OCI-LY1 (cell line): Measurements from ENCODE around the gene GATC.
A peak's percentile ranks its signal among the peaks of the same experiment; 100 is the strongest.

Experiments used
- H2AFZ ChIP-seq: fragments of 200-600 bp; sonication (generic), shearing (Covaris generic); 2 replicates; pipeline ENCODE4 v1.6.0; 2014; ENCODE audit warnings: antibody characterized with exemption, mild to moderate bottlenecking, low read length
- H3F3A ChIP-seq: fragments of 200-600 bp; sonication (generic), shearing (Covaris generic); 2 replicates; pipeline ENCODE4 v1.6.0; 2014; ENCODE audit warnings: mild to moderate bottlenecking, antibody characterized with exemption, low read length, moderate library complexity; ENCODE audit not compliant: insufficient read depth
- H3K27ac ChIP-seq: fragments of 200-600 bp; sonication (generic); 2 replicates; pipeline ENCODE4 v1.5.1; 2014; ENCODE audit warnings: low read length, mixed run types, mild to moderate bottlenecking, low read depth; ENCODE audit not compliant: poor library complexity, severe bottlenecking
- H3K27me3 ChIP-seq: fragments of 200-600 bp; sonication (generic); 2 replicates; pipeline ENCODE4 v1.6.0; 2014; ENCODE audit warnings: antibody characterized with exemption, mild to moderate bottlenecking, low read length, moderate library complexity; ENCODE audit not compliant: insufficient read depth
- H3K36me3 ChIP-seq: fragments of 200-600 bp; sonication (generic); 2 replicates; pipeline ENCODE4 v1.6.1; 2014; ENCODE audit warnings: mild to moderate bottlenecking, antibody characterized with exemption, low read length, moderate library complexity, mixed read lengths; ENCODE audit not compliant: insufficient read depth
- H3K4me1 ChIP-seq: fragments of 200-600 bp; sonication (generic); 2 replicates; pipeline ENCODE4 v1.5.1; 2014; ENCODE audit warnings: mild to moderate bottlenecking, low read length, moderate library complexity; ENCODE audit not compliant: insufficient read depth, severe bottlenecking
- H3K4me2 ChIP-seq: fragments of 200-600 bp; sonication (generic), shearing (Covaris generic); 2 replicates; pipeline ENCODE4 v1.6.1; 2014; ENCODE audit warnings: low read length
- H3K4me3 ChIP-seq: fragments of 200-600 bp; sonication (generic); 2 replicates; pipeline ENCODE4 v1.5.1; 2014; ENCODE audit warnings: low read length, low read depth, mild to moderate bottlenecking, mixed read lengths; ENCODE audit not compliant: poor library complexity, severe bottlenecking
- H3K79me2 ChIP-seq: fragments of 200-600 bp; shearing (Covaris generic); 2 replicates; pipeline ENCODE4 v1.6.1; 2016; ENCODE audit warnings: mixed run types, low read length, mixed read lengths; ENCODE audit not compliant: insufficient read depth
- H3K9ac ChIP-seq: fragments of 200-600 bp; sonication (generic), shearing (Covaris generic); 2 replicates; pipeline ENCODE4 v1.6.1; 2014; ENCODE audit warnings: mild to moderate bottlenecking, low read length, mixed read lengths
- H3K9me2 ChIP-seq: fragments of 200-600 bp; sonication (generic), shearing (Covaris generic); 2 replicates; pipeline ENCODE4 v1.6.1; 2014; ENCODE audit warnings: low read depth, mild to moderate bottlenecking, low read length, mixed read lengths
- H3K9me3 ChIP-seq: fragments of 200-600 bp; shearing (Covaris generic); 2 replicates; pipeline ENCODE4 v1.6.1; 2014; ENCODE audit warnings: low read length, mixed read lengths
- H4K20me1 ChIP-seq: fragments of 200-600 bp; sonication (generic), shearing (Covaris generic); 2 replicates; pipeline ENCODE4 v1.6.0; 2016; ENCODE audit warnings: mild to moderate bottlenecking, low read length; ENCODE audit not compliant: insufficient read depth
- EZH2 ChIP-seq: fragments of 200-600 bp; sonication (generic), shearing (Covaris generic); IDR thresholded peaks from 2 replicates; pipeline ENCODE4 v1.8.0; 2017; ENCODE audit warnings: borderline replicate concordance, mixed run types, mild to moderate bottlenecking, antibody characterized with exemption, low read length, moderate library complexity, mixed read lengths
- TF ChIP-seq, protein P1 (sequence below): fragments of 200-600 bp; sonication (generic), shearing (Covaris generic); IDR thresholded peaks from 2 replicates; pipeline ENCODE4 v1.5.1; 2017; ENCODE audit warnings: mild to moderate bottlenecking, antibody characterized with exemption, low read length, moderate library complexity, mixed read lengths

The GATC gene

GRCh38 chr12:120473807-120474615 is 27.8 kb downstream of the GATC start:
- peaks cover under 1% of the 10 kb centered on the region for H3K79me2 ChIP-seq
- no peak overlapping the region for H3K9ac ChIP-seq
- no peaks in the 10 kb centered on the region for H3F3A ChIP-seq
- H3K4me1 ChIP-seq = peaks cover 57% of the 10 kb centered on the region
- H3K9me2 ChIP-seq = no peaks in the 10 kb centered on the region
- TF ChIP-seq EZH2 = no peak
- TF ChIP-seq, protein P1, sequence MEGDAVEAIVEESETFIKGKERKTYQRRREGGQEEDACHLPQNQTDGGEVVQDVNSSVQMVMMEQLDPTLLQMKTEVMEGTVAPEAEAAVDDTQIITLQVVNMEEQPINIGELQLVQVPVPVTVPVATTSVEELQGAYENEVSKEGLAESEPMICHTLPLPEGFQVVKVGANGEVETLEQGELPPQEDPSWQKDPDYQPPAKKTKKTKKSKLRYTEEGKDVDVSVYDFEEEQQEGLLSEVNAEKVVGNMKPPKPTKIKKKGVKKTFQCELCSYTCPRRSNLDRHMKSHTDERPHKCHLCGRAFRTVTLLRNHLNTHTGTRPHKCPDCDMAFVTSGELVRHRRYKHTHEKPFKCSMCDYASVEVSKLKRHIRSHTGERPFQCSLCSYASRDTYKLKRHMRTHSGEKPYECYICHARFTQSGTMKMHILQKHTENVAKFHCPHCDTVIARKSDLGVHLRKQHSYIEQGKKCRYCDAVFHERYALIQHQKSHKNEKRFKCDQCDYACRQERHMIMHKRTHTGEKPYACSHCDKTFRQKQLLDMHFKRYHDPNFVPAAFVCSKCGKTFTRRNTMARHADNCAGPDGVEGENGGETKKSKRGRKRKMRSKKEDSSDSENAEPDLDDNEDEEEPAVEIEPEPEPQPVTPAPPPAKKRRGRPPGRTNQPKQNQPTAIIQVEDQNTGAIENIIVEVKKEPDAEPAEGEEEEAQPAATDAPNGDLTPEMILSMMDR = no peak
- no peaks in the 10 kb centered on the region for H3K27me3 ChIP-seq
- peak overlapping the region; percentile 33 for H3K27ac ChIP-seq
- H3K9me3 ChIP-seq = no peaks in the 10 kb centered on the region
- no peak overlapping the region for H3K4me2 ChIP-seq
- H4K20me1 ChIP-seq = no peaks in the 10 kb centered on the region
- no peak overlapping the region for H2AFZ ChIP-seq
- H3K4me3 ChIP-seq = no peak overlapping the region
- no peaks in the 10 kb centered on the region for H3K36me3 ChIP-seq

DNA sequence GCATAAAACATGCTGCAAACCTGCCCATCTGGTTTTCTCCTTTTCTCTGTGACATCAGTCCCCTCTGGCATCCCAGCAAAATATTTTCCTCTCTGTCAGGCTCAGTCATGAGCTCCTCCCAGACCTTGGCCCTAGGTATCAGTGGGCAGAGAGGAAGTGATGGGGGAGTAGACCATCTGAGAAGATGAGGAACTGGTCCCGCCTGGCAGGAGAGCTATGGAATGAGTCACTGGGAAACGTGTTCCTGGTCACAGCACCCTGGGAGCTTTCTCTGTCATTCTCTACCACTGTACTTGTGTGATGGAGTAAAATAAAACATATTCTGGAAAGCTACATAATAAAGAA is 28.3 kb downstream of the GATC start:
- no peak overlapping the region for H3K4me3 ChIP-seq
- H3K79me2 ChIP-seq = no peaks in the 10 kb centered on the region; the same call in 1 of the 2 replicates
- no peaks in the 10 kb centered on the region for H4K20me1 ChIP-seq
- H3F3A ChIP-seq = no peaks in the 10 kb centered on the region
- H3K4me1 ChIP-seq = peaks cover 57% of the 10 kb centered on the region
- no peaks in the 10 kb centered on the region for H3K36me3 ChIP-seq
- no peaks in the 10 kb centered on the region for H3K27me3 ChIP-seq
- H3K4me2 ChIP-seq = no peak overlapping the region
- H2AFZ ChIP-seq = no peak overlapping the region
- TF ChIP-seq, protein P1 = no peak
- TF ChIP-seq EZH2 = no peak
- peak overlapping the region; percentile 33 for H3K27ac ChIP-seq
- H3K9me3 ChIP-seq = no peaks in the 10 kb centered on the region
- H3K9me2 ChIP-seq = no peaks in the 10 kb centered on the region
- H3K9ac ChIP-seq = no peak overlapping the region

- no peak for TF ChIP-seq EZH2
- TF ChIP-seq, protein P1 = no peak
- H3K36me3 ChIP-seq = no peaks in the 10 kb centered on the region
- no peaks in the 10 kb centered on the region for H4K20me1 ChIP-seq
- H3K27me3 ChIP-seq = no peaks in the 10 kb centered on the region
- H3K4me2 ChIP-seq = no peak overlapping the region
- H3K4me1 ChIP-seq = peaks cover 51% of the 10 kb centered on the region
- H3K9me3 ChIP-seq = no peaks in the 10 kb centered on the region
- H3K9me2 ChIP-seq = no peaks in the 10 kb centered on the region
- no peaks in the 10 kb centered on the region; the same call in 1 of the 2 replicates for H3K79me2 ChIP-seq
- no peak overlapping the region for H3K9ac ChIP-seq
- H3K4me3 ChIP-seq = no peak overlapping the region
- H3F3A ChIP-seq = no peaks in the 10 kb centered on the region
- H2AFZ ChIP-seq = no peak overlapping the region
- peak overlapping the region; percentile 18 for H3K27ac ChIP-seq
Measured at GRCh38 chr12:120475643-120476042, 29.4 kb downstream of the GATC start.
